Loucy (cell line): ENCODE results near the gene PPP1R3D.

Experiments
- EZH2phosphoT487 ChIP-seq: fragments of 200-600 bp; IDR thresholded peaks from 2 replicates; pipeline ENCODE4 v1.6.1; 2018; ENCODE audit warnings: antibody characterized with exemption, mild to moderate bottlenecking, moderate library complexity, borderline replicate concordance
- TF ChIP-seq, protein P1 (sequence below): fragments of 200-600 bp; sonication (generic); conservative IDR thresholded peaks from 2 replicates; pipeline ENCODE4 v1.5.1; 2014; ENCODE audit warnings: mild to moderate bottlenecking, antibody characterized with exemption, low read length

DNA sequence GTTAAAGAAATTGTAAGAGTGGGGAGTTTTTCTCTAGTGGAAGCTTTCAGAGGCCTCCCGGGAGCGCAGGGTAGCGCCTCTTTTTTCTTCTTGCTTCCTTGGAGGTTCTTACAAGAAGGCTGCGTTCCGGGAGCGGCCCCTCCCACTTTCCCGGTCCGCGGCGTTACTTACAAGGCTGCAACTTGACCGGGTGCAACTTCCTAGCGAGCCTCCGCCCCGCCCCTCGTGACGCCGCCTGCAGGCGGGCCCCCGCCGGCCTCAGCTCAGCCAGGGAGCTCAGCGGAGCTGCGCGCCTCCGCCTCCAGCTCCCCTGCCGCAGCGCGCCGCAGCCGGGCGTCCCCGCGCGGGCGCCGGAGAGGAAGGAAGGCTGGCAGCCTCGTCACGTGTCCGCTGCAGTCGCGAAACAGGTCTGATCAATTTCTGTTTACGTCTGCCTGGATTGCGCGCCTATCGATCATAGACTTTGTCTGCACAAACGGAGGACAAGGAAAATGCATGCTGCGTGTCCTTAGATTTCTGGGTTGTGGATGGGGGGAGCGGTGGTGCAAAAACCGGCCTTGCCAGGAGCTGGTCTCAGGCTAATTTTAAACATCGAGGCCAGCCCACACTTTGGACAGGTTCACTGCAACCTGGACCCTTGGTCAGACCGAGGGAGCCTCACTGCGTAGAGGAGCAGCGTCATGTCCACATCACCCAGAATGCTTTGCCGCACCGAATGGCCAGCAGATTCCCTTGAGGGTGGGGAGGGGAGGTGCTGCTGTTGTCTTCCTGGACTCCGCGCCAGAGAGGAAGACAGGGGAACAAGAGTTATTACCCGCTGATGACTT is at the start of gene PPP1R3D, which contains the start of gene FAM217B:
- TF ChIP-seq, protein P1, sequence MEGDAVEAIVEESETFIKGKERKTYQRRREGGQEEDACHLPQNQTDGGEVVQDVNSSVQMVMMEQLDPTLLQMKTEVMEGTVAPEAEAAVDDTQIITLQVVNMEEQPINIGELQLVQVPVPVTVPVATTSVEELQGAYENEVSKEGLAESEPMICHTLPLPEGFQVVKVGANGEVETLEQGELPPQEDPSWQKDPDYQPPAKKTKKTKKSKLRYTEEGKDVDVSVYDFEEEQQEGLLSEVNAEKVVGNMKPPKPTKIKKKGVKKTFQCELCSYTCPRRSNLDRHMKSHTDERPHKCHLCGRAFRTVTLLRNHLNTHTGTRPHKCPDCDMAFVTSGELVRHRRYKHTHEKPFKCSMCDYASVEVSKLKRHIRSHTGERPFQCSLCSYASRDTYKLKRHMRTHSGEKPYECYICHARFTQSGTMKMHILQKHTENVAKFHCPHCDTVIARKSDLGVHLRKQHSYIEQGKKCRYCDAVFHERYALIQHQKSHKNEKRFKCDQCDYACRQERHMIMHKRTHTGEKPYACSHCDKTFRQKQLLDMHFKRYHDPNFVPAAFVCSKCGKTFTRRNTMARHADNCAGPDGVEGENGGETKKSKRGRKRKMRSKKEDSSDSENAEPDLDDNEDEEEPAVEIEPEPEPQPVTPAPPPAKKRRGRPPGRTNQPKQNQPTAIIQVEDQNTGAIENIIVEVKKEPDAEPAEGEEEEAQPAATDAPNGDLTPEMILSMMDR, result no peak
- TF ChIP-seq EZH2phosphoT487, result no peak
